Activated T-cell treated with anti-CD3 and anti-CD28 coated beads for 4 hours (primary cell): ENCODE results near the gene ZNF786.
A peak's percentile ranks its signal among the peaks of the same experiment; 100 is the strongest.
"Not testable (repeated sequence)": the region's sequence is repeated elsewhere in the genome, so short reads cannot be mapped to it uniquely, and the experiment has no call there.

ENCODE experiments used
- DNase-seq: peaks from one replicate; pipeline ENCODE4 v3.0.0-alpha.2; 2020

Gene ZNF786, protein sequence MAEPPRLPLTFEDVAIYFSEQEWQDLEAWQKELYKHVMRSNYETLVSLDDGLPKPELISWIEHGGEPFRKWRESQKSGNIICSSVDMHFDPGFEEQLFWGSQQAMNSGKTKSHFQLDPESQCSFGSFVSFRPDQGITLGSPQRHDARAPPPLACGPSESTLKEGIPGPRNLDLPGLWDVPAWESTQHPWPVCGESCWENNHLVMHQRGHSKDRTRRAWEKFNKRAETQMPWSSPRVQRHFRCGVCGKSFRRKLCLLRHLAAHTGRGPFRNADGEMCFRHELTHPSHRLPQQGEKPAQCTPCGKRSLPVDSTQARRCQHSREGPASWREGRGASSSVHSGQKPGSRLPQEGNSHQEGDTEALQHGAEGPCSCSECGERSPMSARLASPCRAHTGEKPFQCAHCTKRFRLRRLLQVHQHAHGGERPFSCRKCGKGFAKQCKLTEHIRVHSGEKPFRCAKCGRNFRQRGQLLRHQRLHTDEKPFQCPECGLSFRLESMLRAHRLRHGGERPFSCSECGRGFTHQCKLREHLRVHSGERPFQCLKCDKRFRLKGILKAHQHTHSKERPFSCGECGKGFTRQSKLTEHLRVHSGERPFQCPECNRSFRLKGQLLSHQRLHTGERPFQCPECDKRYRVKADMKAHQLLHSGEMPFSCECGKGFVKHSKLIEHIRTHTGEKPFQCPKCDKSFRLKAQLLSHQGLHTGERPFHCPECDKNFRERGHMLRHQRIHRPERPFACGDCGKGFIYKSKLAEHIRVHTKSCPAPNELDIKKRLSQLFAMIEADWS

GRCh38 chr7:149090397-149091195 is at the start of gene ZNF786:
TSS of gene ZNF786 (minus strand) at chr7:149090718. CDS start at chr7:149090640, 78 bp downstream.
- DNase-seq = peak; percentile 95

DNA sequence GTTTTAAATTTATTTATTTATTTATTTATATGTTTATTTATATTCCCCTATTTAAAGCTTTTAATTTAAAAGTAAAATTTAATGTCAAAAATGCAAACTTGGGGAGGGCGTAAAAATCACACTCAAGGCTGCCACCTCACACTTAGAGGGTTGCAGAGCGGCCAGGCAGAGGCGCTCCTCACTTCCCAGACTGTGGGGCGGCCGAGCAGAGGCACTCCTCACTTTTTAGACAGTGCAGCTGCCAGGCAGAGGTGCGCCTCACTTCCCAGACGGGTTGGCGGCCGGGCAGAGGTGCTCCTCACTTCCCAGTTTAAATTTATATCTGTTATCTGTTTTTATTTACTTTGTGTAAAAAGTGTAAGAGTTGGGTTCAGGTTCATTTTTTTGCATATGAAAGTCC is 45.6 kb upstream of the ZNF786 start:
- DNase-seq = no peak

DNA sequence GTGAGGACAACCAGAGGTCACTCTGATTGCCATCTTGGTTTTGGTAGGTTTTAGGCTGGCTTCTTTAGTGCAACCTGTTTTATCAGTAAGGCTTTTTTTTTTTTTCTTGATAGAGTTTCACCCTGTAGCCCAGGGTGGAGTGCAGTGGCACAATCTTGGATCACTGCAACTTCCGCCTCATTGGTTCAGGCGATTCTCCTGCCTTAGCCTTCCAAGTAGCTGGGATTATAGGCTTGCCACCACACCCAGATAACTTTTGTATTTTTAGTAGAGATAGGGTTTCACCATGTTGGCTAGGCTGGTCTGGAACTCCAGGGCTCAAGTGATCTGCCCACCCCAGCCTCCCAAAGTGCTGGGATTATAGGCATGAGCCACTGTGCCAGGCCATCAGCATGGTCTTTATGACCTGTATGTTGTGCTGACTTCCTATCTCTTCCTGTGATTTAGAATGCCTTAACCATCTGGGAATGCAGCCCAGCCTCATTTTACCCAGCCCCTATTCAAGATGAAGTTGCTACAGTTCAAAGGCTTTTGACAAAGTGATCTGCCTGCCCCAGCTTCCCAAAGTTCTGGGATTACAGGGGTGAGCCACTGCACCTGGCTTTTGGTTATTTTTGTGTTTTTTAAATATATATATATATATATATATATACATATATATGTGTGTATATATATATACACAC is 42.7 kb upstream of the ZNF786 start:
- DNase-seq = no peak

DNA sequence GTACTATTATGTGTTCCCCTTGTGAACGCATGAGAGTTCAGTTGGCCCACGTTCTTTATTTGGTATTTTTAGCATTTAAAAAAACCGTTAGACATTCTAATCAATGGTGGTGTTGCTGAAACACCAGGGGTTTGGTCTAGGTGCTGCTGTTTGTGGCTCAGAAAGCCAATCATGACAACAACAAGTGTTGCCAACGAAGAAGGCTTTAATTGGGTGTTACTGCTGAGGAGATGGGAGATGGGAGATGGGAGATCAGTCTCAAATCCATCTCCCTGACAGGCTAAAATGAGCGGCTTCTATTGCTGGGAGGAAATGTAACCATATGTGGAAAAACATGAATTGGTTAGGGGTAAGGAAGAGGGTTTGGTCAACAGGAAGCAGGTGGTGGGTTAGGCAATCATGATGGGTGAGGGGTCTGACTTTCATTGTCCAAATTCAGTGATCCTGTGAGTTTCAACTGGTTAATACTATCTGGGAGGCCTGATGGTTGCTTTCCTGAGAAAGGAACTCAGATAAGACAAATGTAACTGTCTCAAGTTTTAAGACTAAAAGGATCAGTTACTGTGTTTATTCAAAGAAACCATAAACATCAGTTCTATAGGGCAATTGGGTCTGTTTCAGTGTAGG is 40.2 kb upstream of the ZNF786 start:
- no peak for DNase-seq

GRCh38 chr7:149126662-149127266 is 36.2 kb upstream of the ZNF786 start:
- DNase-seq = peak; percentile 64

DNA sequence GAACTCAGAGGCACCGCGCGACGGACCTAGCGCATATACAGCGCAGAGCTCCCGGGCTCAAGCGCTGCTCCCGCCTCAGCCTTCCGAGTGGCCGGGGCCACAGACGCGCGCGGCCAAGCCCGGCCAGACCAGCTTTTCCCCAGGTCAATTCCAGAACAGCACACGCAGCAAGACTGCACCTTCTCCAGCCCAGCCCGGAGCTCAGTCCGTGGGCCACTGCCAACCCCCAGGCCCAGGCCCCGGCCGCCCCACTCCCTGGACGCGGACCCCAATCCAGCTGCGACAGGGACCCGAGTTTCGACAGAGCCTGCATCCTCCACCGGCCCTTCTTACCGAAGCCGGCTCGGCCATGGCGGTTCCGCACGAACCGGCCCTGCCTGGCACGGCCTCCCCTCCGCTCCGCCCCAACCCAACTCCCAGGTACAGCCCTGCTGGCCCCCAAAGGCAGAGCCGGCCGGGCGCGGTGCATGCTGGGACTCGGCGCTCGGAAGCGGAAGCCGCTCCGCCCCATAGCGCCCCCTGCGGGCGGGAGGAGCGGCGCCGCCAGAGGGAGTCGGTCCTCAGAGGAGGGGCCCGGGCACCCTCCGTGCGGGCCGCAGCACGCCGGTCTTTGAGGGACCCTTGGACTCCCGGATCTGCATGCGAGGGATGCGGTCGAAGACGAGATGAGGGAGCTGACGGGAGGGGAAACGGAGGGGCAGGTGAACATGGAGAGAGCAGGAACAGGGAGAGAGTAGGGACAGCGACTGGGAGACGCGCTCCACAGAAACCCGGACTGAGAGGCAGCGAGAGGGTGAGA is 35.5 kb upstream of the ZNF786 start, which contains the start of gene ZNF425:
ZNF425 (minus strand) TSS at position 462 of the 799 bp plus-strand sequence; CDS start at position 351, 111 bp downstream.
- DNase-seq = peak; percentile 89

DNA sequence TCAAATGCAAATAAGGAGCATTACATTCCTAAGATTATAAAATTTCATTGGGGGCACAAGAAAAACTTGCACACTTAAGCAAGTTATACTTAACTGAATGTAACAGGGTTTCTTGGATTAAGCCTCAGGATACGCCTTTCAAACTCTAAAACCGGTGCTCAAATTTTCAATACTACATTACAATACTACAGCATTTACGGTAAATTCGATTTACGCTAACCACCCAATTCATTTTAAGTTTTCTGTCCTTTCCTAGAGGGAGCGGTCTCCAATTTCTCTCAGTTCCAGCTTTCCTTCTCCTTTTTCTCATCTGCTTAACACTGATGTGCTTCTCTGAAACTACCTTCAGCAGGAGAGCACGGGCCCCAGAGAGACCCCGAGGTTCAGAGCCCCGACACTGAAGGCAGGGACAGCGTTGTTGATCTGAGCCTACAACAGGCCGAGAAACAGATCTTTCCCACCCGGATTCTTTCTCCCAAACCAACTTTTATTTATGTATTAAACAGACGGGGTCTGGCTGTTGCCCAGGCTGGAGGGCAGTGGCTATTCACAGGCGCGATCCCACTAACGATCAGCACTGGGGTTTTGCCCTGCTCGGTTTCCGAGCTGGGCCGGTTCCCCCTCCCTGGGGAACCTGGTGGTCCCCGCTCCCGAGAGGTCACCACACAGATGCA is 34.8 kb upstream of the ZNF786 start:
- no peak for DNase-seq

GRCh38 chr7:149109969-149110368 is 19.5 kb upstream of the ZNF786 start:
- DNase-seq = no peak

GRCh38 chr7:149104749-149105148 is 14.2 kb upstream of the ZNF786 start:
- no peak for DNase-seq

- DNase-seq = no peak
Measured at GRCh38 chr7:149104214-149104613, 13.7 kb upstream of the ZNF786 start.

DNA sequence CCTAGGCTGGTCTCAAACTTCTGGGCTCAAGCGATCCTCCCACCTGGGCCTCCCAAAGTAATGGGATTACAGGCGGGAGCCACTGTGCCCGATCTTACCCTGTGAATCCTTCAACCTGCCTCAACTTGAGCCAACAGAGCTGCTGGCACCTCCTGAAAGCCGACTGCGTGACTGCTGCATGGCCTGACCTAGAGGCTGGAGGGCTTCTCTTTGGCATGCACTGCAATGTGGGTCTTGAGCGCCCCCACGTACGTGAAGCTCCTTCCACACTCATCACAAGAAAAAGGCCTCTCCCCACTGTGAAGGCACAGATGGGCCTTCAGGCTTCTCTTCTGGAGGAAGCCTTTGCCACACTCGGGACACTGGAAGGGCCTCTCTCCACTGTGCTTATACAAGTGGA is 12.9 kb upstream of the ZNF786 start:
- no peak for DNase-seq

DNA sequence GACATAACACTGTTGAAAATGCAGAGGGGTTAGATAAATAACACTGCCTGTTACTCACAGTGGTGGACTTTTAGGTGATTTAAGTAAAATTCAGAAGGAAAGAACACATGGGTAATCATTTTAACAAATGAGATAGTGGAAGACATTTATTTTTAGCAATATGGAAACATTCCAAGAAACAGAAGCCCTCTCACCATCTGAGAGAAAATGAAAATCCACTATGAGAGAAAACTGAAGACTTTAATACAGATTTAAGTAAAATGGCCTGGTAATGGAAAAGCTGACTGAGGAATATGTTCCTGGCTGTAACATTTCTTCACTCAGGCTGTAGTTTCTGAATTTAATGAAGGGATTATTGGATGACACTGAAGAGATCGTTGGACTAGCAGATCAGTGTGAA is 12.1 kb upstream of the ZNF786 start:
- DNase-seq = no peak

- no peak for DNase-seq
Measured at GRCh38 chr7:149100821-149101220, 10.3 kb upstream of the ZNF786 start.

DNA sequence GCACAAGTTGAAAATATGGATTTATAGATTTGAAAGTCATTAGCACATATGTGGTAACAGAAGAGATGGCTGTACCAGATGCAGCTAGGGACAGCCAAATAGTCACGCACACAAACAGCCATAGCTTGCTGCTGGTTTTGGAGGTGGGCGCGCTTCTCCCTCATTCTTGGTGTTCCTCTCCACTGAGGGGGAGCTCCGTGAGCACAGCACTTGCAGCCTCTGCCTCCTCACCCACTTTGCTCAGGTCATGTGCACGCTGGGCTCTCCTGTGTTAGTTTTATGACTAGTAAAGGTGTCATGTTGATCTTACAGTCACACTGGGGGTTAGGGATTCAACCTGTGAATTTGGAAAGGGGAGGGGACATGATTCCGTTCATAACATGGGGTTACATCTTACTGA is 8.5 kb upstream of the ZNF786 start:
- no peak for DNase-seq

- DNase-seq = no peak
Measured at GRCh38 chr7:149097088-149097487, 6.6 kb upstream of the ZNF786 start.

GRCh38 chr7:149093228-149093627 is 2.7 kb upstream of the ZNF786 start:
- DNase-seq = no peak

DNA sequence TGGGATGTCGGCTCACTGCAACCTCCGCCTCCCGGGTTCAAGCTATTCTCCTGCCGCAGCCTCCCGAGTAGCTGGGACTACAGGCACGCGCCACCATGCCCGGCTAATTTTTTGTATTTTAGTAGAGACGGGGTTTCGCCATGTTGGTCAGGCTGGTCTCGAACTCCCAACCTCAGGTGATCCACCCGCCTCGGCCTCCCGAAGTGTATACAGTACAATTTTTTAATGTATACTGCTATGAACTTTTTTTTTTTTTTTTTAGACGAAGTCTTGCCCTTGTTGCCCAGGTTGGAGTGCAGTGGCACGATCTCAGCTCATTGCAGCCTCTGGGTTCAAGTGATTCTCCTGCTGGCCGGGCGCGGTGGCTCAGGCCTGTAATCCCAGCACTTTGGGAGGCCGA is 1.7 kb upstream of the ZNF786 start:
- DNase-seq = not testable (repeated sequence)

DNA sequence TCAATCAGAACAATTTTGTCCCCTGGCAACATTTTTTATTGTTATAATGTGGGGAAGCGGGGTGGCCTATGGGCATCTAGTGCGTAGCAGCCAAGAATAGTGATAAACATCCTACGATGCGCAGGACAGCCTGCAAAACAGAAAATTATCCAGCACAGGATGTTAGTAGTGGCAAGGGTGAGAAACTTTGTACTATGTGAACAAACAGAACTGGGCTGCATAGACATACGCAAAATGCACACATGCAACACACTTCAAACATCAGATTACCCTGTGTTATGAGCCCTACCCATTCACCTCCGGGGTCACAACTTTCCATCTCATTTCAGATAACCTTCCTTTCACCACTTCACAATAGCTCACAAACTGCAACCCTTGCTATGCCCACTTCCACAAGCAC is 3.1 kb downstream of the ZNF786 start:
- DNase-seq = no peak

DNA sequence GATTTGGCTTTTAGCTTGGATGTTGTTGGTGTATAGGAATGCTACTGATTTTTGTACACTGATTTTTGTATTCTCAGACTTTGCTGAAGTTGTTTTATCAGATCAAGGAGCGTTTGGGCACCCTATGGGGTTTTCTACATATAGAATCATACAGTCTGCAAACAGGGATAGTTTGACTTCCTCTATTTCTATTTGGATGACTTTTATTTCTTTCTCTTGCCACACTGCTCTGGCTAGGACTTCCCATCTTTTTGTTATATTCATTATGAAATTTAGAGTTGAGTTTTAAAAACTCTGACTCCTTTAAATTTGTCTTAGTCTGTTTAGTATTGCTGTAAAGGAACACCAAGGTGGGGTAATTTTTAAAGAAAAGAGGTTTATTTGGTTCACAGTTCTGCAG is 4.7 kb downstream of the ZNF786 start:
- no peak for DNase-seq

DNA sequence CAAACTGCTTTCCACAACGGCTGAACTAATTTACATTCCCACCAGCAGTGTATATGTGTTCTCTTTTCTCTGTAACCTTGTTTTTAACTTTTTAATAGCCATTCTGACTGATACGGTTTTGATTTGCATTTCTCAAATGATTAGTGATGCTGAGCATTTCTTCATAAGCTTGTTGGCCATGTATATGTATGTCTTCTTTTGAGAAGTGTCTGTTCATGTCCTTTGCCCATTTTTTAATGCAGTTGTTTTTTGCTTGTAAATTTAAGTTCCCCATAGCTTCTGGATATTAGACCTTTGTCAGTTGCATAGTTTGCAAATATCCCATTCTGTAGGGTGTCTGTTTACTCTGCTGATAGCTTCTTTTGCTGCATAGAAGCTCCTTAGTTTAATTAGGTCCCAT is 6.1 kb downstream of the ZNF786 start:
- DNase-seq = no peak
